KOPT-K1 (cell line): Measurements from ENCODE around the gene LRRN4CL.
"Not testable (repeated sequence)": the region's sequence is repeated elsewhere in the genome, so short reads cannot be mapped to it uniquely, and the experiment has no call there.

Experiments used
- H3K27ac ChIP-seq: fragments of 200-600 bp; sonication (generic); 2 replicates; pipeline ENCODE4 v1.5.1; 2016; ENCODE audit warnings: antibody characterized with exemption, mild to moderate bottlenecking, low read depth, low read length; ENCODE audit not compliant: poor library complexity, severe bottlenecking
- H3K36me3 ChIP-seq: fragments of 200-600 bp; sonication (generic); 2 replicates; pipeline ENCODE4 v1.5.1; 2017; ENCODE audit warnings: antibody characterized with exemption, mild to moderate bottlenecking, low read length, moderate library complexity; ENCODE audit not compliant: insufficient read depth
- H3K9me3 ChIP-seq: fragments of 200-600 bp; sonication (generic); 2 replicates; pipeline ENCODE4 v1.5.1; 2017; ENCODE audit warnings: antibody characterized with exemption, low read length, mild to moderate bottlenecking; ENCODE audit not compliant: insufficient read depth, poor library complexity, severe bottlenecking

Gene LRRN4CL

DNA sequence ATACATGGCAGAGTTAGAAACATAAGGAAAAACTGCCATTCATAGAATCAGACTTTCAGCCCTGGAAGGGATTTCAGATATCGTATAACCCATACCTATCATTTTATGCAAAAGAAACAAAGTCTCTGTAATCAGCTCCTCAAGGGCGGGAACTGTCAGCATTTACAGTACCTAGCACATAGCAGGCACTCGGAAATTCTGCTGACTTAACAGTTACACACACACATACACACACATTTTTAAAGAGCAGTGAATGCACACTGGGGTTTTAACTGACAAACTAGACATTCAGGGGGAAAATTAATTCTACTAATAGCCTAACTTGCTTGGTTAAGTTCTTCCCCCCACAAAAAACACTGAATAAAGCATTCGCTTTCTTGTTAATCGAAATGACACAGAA lies 26.9 kb upstream of the LRRN4CL start:
- Histone ChIP-seq H3K27ac (no peak overlapping the region), H3K36me3 (peaks cover 99% of the 10 kb centered on the region), H3K9me3 (no peaks in the 10 kb centered on the region)

DNA sequence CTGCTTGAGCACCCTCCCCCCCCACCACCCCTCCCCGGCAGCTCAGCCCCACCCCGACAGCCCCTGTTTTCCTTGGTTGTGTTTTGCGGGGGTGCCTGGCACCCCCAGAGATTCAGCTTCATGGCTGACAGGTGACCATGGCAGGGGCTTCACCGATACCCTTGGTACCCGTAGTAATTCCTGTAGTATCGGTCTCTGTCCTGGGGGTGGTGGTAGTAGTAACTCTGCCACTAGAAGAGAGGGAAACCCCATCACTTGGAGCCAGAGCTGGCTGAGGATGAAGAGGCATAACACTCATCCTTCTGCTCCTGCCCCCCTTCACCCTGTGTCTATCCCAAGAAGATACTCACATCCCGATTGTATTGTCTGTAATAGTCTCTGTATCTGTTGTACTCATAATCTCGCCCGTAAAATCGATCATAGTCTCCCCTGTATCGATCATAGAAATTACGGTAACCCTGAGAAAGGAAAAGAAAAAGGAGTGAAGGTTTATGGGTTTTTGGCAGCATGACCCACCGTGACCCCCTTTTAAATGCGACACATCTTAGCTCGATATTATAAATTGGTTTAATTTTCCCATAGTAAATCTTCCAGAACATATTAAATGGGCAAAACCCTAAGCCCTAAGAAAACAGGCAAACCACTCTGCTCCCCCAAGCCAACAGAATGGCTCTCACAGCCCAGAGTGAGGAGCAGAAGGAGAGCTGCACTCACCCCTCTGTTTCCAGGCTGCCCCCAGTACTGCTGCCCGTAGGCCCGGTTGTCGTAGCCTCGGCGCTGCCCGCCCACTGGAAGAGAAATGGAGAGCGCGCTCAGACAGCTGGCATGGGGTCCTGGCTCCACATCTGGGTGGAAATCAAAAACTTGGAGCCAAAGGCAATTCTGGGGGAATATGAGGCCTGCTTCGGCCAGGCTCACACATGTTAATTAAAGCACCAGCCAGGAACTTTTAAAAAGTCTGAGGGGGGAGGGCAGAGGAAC lies 26.1 kb upstream of the LRRN4CL start:
- H3K27ac ChIP-seq, result no peak overlapping the region
- no peaks in the 10 kb centered on the region for H3K9me3 ChIP-seq
- peaks cover 99% of the 10 kb centered on the region for H3K36me3 ChIP-seq

DNA sequence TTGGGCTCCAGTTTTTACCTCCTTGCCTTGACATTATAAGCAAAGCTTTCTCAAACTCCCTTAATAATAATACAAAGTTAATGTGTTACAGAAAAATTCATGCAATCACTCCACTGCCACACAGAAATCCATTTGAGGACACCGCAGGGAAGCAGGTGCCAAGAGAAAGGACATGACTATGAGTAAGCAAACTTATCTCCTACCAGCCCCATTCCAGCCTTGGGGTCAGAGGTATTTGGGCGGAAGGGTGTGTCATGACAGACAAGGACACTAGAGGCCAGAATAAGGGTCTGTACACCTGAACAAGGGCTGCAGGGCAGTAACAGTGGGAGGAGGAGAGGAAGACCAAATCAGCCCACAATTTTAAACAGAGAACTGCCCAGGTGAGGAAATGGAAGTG lies 24.0 kb upstream of the LRRN4CL start:
- Histone ChIP-seq H3K27ac (no peak overlapping the region), H3K9me3 (no peaks in the 10 kb centered on the region), H3K36me3 (peaks cover 83% of the 10 kb centered on the region)

DNA sequence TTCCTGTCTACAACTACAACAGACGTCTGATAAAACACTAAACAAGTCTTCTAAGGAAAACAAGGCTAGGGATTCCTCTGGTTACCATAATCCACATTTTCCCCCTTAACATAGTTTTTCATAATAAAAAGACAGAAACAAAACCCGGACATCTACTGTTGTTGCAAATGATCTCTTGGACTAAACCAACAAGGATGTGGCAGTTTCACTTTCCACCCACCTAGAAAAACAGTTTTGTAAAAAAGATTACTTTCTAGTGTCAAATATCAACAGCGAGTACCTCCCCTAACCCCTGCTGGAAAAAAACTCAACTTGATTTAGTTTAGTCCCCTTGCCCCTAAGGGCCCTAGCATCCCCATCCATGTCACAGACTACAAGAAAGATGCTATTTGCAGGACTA lies 23.5 kb upstream of the LRRN4CL start:
- H3K27ac ChIP-seq, result no peak overlapping the region
- no peaks in the 10 kb centered on the region for H3K9me3 ChIP-seq
- peaks cover 78% of the 10 kb centered on the region for H3K36me3 ChIP-seq

DNA sequence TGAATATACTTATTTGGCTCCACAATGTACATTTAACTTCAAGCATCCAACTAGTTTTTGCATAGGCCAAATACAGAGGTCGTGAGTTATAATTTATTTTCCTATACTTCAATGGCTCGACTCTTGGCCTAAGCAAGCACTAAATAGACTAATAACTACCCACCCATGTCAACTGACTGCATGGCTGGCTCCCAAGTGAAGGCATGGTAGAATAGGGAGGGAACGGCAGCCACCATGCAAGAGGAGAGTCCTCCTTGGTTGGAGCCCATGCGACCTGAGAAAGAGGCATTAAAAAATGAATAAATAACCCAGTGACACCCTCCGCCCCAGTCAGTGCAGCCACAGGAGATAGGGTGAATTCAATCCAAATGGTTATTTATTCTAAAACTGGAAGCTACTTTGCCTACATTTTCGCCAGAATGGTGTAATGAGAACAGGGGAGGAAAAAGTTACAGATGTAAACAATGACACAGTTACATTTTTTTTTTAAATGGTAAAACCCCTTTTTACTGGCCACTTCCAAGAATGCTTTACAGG lies 23.0 kb upstream of the LRRN4CL start:
- no peaks in the 10 kb centered on the region for H3K9me3 ChIP-seq
- no peak overlapping the region for H3K27ac ChIP-seq
- H3K36me3 ChIP-seq, result peaks cover 73% of the 10 kb centered on the region

DNA sequence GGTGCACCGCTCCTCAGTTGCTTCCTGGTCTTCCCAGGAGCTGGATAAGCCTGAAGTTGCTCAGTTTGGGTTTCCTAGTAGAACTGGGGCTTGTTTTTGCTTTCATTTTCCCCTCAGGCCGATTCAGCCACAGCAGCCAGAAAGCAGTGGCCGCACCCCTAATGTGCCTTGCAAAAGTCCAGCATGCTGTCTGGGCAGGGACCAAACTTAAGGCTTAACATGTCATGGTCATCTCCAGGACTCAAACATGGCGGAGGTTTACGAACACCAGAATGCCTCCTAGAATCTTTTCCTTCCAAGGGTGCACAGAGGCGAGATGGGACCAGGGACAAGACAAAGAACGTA lies 20.6 kb upstream of the LRRN4CL start:
- Histone ChIP-seq H3K27ac (peak overlapping the region; percentile 96), H3K36me3 (peaks cover 49% of the 10 kb centered on the region)

DNA sequence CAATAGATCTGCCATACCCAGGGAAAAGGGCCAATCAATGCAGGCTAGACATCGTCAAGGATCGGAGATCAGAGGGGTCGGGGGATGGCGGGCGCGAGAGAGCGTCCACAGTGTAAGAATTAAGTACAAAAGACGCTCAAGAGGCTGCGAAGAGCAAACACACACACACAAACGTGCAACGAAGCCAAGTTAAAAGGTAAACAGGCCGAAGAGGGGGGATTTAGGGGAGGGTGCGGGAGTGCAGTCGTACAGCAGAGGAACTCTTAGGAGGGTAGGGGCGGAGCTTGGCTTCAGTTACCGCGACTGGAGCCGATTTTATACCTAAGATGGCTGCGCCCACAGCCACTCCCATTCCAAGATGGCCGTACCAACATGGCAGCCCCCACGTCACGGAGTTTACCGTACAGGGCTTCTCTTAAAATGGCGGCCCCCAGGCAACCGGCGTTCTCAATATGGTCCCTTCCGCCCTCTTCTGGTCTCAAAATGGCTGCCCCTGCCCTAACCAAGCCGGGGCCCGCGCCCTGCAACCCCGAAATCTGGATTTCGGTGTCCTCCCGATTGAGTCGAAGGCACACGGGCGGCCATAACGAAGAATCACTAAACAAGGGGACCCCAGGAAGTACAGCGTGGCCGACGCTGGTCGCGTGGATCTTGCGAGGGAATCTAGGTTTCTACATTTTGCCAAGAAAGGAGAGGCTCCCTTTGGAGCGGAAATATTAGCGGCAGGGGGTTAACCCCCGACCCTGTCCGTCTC lies 20.1 kb upstream of the LRRN4CL start:
- H3K36me3 ChIP-seq, result peaks cover 43% of the 10 kb centered on the region
- H3K27ac ChIP-seq, result peak overlapping the region; percentile 96
- no peaks in the 10 kb centered on the region for H3K9me3 ChIP-seq

More for the DNA sequence above, 20.6 kb upstream of the LRRN4CL start:
- no peaks in the 10 kb centered on the region for H3K9me3 ChIP-seq

DNA sequence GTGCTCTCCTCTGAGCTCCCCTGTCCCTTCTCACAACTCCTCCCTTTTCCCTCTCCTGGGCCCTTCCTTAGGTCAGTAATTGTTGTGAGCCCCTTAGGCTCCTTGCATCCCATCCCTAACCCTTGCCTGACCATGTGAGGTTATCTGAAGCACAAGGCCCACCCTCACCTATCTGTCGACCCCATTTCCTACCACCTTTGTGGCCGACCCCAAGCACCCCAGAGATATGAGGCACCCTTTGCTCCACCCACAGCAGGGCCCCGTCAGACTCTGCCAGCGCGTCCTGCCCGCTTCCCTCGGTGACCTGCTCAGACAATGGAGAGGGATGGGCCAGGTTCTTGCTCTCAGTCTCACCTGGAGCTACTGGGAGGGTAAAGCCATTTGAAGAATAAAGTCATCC lies 19.5 kb upstream of the LRRN4CL start:
- peaks cover 37% of the 10 kb centered on the region for H3K36me3 ChIP-seq
- no peaks in the 10 kb centered on the region for H3K9me3 ChIP-seq
- H3K27ac ChIP-seq, result peak overlapping the region; percentile 96

DNA sequence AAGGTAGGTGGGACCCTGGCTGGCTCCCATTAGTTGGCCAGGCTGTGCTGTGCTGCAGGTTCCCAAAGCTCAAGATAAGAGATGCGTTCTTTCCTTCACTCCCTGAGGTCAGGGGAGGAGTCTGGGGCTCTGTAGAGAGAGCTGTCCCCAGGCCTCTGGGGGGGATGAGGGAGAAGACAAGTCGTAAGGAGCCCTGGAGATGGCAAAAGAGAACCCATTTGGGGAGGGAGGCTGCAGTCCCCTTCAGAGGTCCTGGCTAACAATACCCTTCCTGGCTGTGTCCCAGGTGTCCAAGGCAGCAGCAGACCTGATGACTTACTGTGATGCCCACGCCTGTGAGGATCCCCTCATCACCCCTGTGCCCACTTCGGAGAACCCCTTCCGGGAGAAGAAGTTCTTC lies 19.1 kb upstream of the LRRN4CL start:
- H3K27ac ChIP-seq, result peak overlapping the region; percentile 96
- peaks cover 33% of the 10 kb centered on the region for H3K36me3 ChIP-seq
- no peaks in the 10 kb centered on the region for H3K9me3 ChIP-seq

DNA sequence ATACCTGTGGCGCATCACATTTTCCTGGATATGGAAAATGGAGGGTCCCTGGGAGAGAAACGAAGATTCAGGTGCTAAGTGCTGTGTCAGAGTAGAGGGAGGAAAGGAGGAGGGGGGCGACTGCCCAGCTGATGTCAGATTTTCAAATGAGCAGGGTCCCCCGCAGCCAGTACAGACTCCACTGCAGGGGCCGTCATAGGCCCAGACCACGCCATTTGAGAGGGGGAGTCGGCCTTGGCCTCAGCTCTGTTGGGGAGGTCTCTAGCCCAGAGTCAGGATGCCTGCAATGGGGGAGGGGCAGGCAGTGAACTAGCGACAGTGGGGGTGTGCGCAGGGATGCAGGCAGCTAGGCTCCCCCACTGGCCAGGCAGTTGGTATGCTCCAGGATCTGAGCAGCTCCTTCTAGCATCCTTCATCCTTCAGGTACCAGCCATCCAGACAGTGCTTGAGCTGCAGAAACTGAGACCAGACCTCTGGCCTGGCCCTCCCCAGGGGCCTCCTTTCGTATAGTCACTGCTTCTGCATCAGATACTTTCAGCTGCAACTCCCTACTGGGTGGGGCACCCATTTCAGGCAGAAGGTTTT lies 18.0 kb upstream of the LRRN4CL start, which contains the start of the genes BSCL2 and GNG3:
Gene BSCL2 (minus strand): TSS at position 148 of the 585 bp plus-strand sequence. CDS start 229 bp downstream, outside the sequence.
Gene GNG3 (plus strand): TSS at position 400 of the 585 bp plus-strand sequence. CDS start 620 bp downstream, outside the sequence.
- Histone ChIP-seq H3K9me3 (no peaks in the 10 kb centered on the region), H3K36me3 (peaks cover 23% of the 10 kb centered on the region), H3K27ac (peak within 1 kb of the TSS; percentile 96)

DNA sequence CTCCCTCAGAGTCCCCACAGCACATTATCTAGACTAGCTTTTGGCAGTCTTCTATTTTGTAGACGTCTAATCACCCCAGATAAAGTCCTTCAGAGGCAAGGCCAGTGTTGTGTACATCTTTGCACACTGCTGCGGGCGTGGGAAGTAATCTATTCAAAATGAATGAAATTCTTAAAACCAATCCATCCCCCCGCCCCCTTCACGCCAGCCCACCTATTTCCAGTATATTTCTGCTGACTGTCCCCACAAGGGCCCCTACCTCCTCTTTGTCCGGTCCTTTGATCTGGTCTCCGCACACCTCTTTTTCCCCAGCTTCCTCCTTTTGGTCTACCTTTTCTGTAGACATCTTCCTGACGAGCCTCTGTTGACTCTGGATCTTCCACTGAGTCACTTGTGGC lies 17.5 kb upstream of the LRRN4CL start:
- no peak overlapping the region for H3K27ac ChIP-seq
- H3K36me3 ChIP-seq, result peaks cover 18% of the 10 kb centered on the region
- H3K9me3 ChIP-seq, result no peaks in the 10 kb centered on the region

DNA sequence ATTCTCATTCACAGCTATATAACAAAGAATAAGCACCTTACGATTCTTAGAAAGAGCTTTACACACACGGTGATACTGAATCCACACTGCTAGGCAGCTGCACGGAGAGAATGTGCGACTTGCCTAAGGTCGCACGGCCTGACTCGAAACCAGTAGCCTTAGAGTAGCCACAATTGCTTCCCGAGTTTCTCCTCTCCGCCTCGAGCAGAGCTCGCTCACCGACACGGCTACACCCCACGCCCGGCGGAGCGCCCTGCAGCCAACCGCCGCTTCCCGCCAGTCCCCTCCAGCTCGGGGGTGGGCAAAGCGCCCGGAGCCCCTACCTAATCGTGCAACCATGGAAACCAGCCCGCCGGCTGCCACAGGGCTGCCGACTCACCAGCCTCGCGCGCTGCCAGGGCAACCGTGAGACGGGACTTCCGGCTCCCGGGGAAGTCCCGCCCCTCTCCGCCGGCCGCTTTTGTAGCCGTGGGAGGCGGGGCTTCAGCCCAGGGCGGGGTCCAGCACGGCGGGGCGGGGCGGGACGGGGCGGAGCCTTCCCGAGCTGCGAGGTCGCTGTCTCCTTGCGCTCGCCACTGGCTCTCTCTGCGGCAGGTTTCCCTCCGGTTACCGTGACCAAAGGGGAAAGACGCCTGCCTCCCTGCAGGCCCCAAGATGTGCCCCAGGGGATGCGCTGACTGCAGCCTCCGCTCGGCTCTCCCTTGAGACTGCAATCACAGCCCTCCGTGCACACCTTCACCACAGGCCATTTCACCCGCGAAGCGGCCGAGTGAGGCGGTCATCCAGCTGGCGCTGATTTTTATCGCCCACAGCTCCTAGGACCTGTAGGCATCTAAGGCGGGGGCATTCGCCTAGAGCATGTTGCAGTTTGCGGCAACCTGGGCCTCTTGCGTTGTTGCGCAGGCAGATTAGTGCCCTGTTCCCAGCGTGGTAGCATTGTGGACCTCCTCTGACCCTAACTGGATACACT lies 16.8 kb upstream of the LRRN4CL start:
- Histone ChIP-seq H3K36me3 (peaks cover 18% of the 10 kb centered on the region), H3K27ac (peak overlapping the region; percentile 90), H3K9me3 (no peaks in the 10 kb centered on the region)

DNA sequence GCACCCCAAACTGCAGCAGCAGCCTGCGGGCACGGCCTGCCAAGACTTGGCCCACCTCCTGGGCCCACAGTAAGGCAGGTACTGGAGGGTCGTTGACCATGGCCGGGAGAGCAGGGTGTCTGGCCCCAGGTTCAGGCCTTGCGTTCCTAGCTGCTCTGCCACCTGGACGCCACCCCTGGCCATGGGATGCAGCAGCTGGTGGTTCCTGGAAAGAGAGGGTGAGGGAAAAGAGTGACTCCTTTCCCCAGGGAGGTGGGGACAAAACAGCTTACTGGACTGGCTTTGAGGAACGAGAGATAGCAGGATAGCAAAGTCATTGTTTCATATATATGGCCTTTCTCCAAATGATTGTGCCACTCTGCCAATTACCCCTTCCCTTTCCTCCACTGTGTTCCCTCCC lies 16.1 kb upstream of the LRRN4CL start:
- H3K36me3 ChIP-seq, result peaks cover 17% of the 10 kb centered on the region
- no peaks in the 10 kb centered on the region for H3K9me3 ChIP-seq
- H3K27ac ChIP-seq, result peak overlapping the region; percentile 90

DNA sequence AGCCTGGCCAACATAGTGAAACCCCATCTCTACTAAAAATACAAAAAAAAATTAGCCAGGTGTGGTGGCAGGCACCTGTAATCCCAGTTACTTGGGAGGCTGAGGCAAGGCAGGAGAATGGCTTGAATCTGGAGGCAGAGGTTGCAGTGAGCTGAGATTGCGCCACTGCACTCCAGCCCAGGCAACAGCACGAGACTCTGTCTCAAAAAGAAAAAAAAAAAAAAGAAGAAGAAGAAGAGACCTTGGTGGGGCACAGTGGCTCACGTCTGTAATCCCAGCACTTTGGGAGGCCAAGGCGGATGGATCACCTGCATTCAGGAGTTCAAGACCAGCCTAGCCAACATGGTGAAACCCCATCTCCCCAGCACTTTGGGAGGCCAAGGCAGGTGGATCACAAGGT lies 14.6 kb upstream of the LRRN4CL start:
- not testable (repeated sequence) for H3K9me3 ChIP-seq, H3K27ac ChIP-seq
- H3K36me3 ChIP-seq, result peaks cover 19% of the 10 kb centered on the region; the same call in 1 of the 2 replicates
